Measurements from ENCODE around the gene VIT. TPM values are rescaled to one million over a fixed set of nuclear protein-coding genes. Genes with fewer than 3 reads are reported as not detected.

The VIT gene
- total RNA-seq, 2 donors from 2014 or later, result 0.50 to 1.3 TPM

- intact Hi-C loops (cut with DNase I, micrococcal nuclease), result no loop called here
- ATAC-seq (no peak), DNase-seq (no peak)
These were observed 44.8 kb downstream of the VIT start for GRCh38 chr2:36741188-36741837.

- intact Hi-C loops (cut with DNase I, micrococcal nuclease), result no loop called here
- DNase-seq, result no peak
- ATAC-seq, result no peak
These were observed 47.4 kb downstream of the VIT start for GRCh38 chr2:36743954-36744353.

GRCh38 chr2:36748166-36748565 lies 51.7 kb downstream of the VIT start:
- no peak for DNase-seq
- no peak for ATAC-seq
- intact Hi-C loops (cut with DNase I, micrococcal nuclease), result no loop called here

- intact Hi-C loops (cut with DNase I, micrococcal nuclease), result no loop called here
- DNase-seq (no peak), ATAC-seq (no peak)
These were observed 53.6 kb downstream of the VIT start for GRCh38 chr2:36750101-36750500.

GRCh38 chr2:36753706-36754221 lies 57.3 kb downstream of the VIT start:
- intact Hi-C loops (cut with DNase I, micrococcal nuclease), result no loop called here
- ATAC-seq (no peak), DNase-seq (no peak)

GRCh38 chr2:36754578-36754977 lies 58.1 kb downstream of the VIT start:
- intact Hi-C loops (cut with DNase I, micrococcal nuclease), result no loop called here
- no peak for ATAC-seq
- DNase-seq, result no peak

GRCh38 chr2:36756438-36756837 lies 59.9 kb downstream of the VIT start:
- DNase-seq, result no peak
- ATAC-seq, result no peak
- intact Hi-C loops (cut with DNase I, micrococcal nuclease), result no loop called here

- peak; percentile 51 for ATAC-seq
- intact Hi-C loops (cut with DNase I, micrococcal nuclease), result loop anchor here in 1 of 2 donors (10.0 kb wide), 1 partner anchor 418 kb away; no protein-coding TSS in a partner anchor
- DNase-seq, result no peak
These were observed 66.4 kb downstream of the VIT start for GRCh38 chr2:36762764-36763490.

- ATAC-seq, result no peak
- no peak for DNase-seq
- intact Hi-C loops (cut with DNase I, micrococcal nuclease), result loop anchor here in 1 of 2 donors (10.0 kb wide), 1 partner anchor 424 kb away; no protein-coding TSS in a partner anchor
These were observed 72.6 kb downstream of the VIT start for GRCh38 chr2:36769106-36769505.

GRCh38 chr2:36770542-36771287 lies 74.2 kb downstream of the VIT start:
- intact Hi-C loops (cut with DNase I, micrococcal nuclease), result no loop called here
- peak in 1 of 2 donors; percentile 13 for DNase-seq
- ATAC-seq, result peak; percentile 47

GRCh38 chr2:36771671-36772070 lies 75.2 kb downstream of the VIT start:
- intact Hi-C loops (cut with DNase I, micrococcal nuclease), result no loop called here
- ATAC-seq (no peak), DNase-seq (no peak)

- DNase-seq, result no peak
- no peak for ATAC-seq
- intact Hi-C loops (cut with DNase I, micrococcal nuclease), result no loop called here
These were observed 77.4 kb downstream of the VIT start for GRCh38 chr2:36773947-36774346.

- no peak for DNase-seq
- intact Hi-C loops (cut with DNase I, micrococcal nuclease), result no loop called here
- no peak for ATAC-seq
These were observed 78.8 kb downstream of the VIT start for GRCh38 chr2:36775261-36775660.

- no peak for DNase-seq
- intact Hi-C loops (cut with DNase I, micrococcal nuclease), result no loop called here
- ATAC-seq, result no peak
These were observed 79.3 kb downstream of the VIT start for GRCh38 chr2:36775806-36776205.

GRCh38 chr2:36777272-36777671 lies 80.8 kb downstream of the VIT start:
- no peak for ATAC-seq
- intact Hi-C loops (cut with DNase I, micrococcal nuclease), result no loop called here
- no peak for DNase-seq

GRCh38 chr2:36777788-36778187 lies 81.3 kb downstream of the VIT start:
- intact Hi-C loops (cut with DNase I, micrococcal nuclease), result no loop called here
- no peak for ATAC-seq
- DNase-seq, result no peak

GRCh38 chr2:36779462-36779861 lies 83.0 kb downstream of the VIT start:
- no peak for DNase-seq
- ATAC-seq, result no peak
- intact Hi-C loops (cut with DNase I, micrococcal nuclease), result no loop called here

- DNase-seq (no peak), ATAC-seq (peak; percentile 53)
- intact Hi-C loops (cut with DNase I, micrococcal nuclease), result loop anchor here in 1 of 2 donors (5.0 kb wide), 1 partner anchor 227 kb away; no protein-coding TSS in a partner anchor
These were observed 83.8 kb downstream of the VIT start for GRCh38 chr2:36780231-36780839.

Data from left colon (tissue), 2 donors.